GM23338 (cell line): Measurements from ENCODE around the gene CFB. TPM values are rescaled to one million over a fixed set of nuclear protein-coding genes. Genes with fewer than 3 reads are reported as not detected.

Experiments
- ATAC-seq: fragments of 200-7000 bp; cut with Tn5 transposase; 3 replicates; pipeline ENCODE4 v1.9.1; 2020
- DNase-seq: peaks from one replicate; pipeline ENCODE4 v3.0.0-alpha.2; 2015; ENCODE audit warnings: low spot score
- H2AFZ ChIP-seq: fragments of 200-600 bp; sonication (generic); 2 replicates; pipeline ENCODE4 v1.8.0; 2016; ENCODE audit warnings: antibody characterized with exemption, mild to moderate bottlenecking, moderate library complexity
- H3F3A ChIP-seq: fragments of 200-600 bp; sonication (generic); replicated peaks from 2 replicates; pipeline ENCODE4 v1.8.0; 2017; ENCODE audit warnings: antibody characterized with exemption, mixed run types, low read depth
- H3K27ac ChIP-seq: fragments of 200-600 bp; sonication (generic); 2 replicates; pipeline ENCODE4 v1.6.1; 2016; ENCODE audit warnings: low read depth
- H3K27me3 ChIP-seq: fragments of 200-600 bp; sonication (generic); 2 replicates; pipeline ENCODE4 v1.8.0; 2016; ENCODE audit warnings: mild to moderate bottlenecking, mixed run types, moderate library complexity; ENCODE audit not compliant: insufficient read depth
- H3K36me3 ChIP-seq: fragments of 200-600 bp; sonication (generic); 2 replicates; pipeline ENCODE4 v1.8.0; 2016; ENCODE audit warnings: mild to moderate bottlenecking; ENCODE audit not compliant: insufficient read depth
- H3K4me1 ChIP-seq: fragments of 200-600 bp; sonication (generic); 2 replicates; pipeline ENCODE4 v1.8.0; 2016; ENCODE audit warnings: mild to moderate bottlenecking, moderate library complexity; ENCODE audit not compliant: insufficient read depth
- H3K4me2 ChIP-seq: fragments of 200-600 bp; sonication (generic); 2 replicates; pipeline ENCODE4 v1.7.1; 2017; ENCODE audit warnings: mixed run types
- H3K4me3 ChIP-seq: fragments of 200-600 bp; sonication (generic); 2 replicates; pipeline ENCODE4 v1.6.1; 2016; ENCODE audit warnings: mixed run types
- H3K79me2 ChIP-seq: fragments of 200-600 bp; sonication (generic); replicated peaks from 2 replicates; pipeline ENCODE4 v1.8.0; 2017; ENCODE audit warnings: mild to moderate bottlenecking; ENCODE audit not compliant: insufficient read depth
- H3K9me2 ChIP-seq: fragments of 200-600 bp; sonication (generic); 2 replicates; pipeline ENCODE4 v1.8.0; 2017; ENCODE audit not compliant: insufficient read depth
- H4K20me1 ChIP-seq: fragments of 200-600 bp; sonication (generic); replicated peaks from 2 replicates; pipeline ENCODE4 v1.8.0; 2017; ENCODE audit warnings: mild to moderate bottlenecking; ENCODE audit not compliant: insufficient read depth
- H3K27ac Mint-ChIP-seq: 2 replicates; pipeline ENCODE4 v1.8.0; 2020; ENCODE audit warnings: inconsistent platforms, mild to moderate bottlenecking, moderate library complexity, mixed read lengths
- H3K27me3 Mint-ChIP-seq: 3 replicates; pipeline ENCODE4 v1.8.0; 2022; ENCODE audit warnings: low read depth, mild to moderate bottlenecking, moderate library complexity, mixed read lengths, inconsistent platforms; ENCODE audit not compliant: insufficient read depth, poor library complexity
- H3K36me3 Mint-ChIP-seq: 3 replicates; pipeline ENCODE4 v1.8.0; 2021; ENCODE audit warnings: low read depth, mild to moderate bottlenecking, inconsistent platforms, moderate library complexity, mixed read lengths
- H3K4me1 Mint-ChIP-seq: 3 replicates; pipeline ENCODE4 v1.8.0; 2020; ENCODE audit warnings: mild to moderate bottlenecking, inconsistent platforms, mixed read lengths
- H3K4me3 Mint-ChIP-seq: 3 replicates; pipeline ENCODE4 v1.8.0; 2021; ENCODE audit warnings: moderate library complexity, mild to moderate bottlenecking, inconsistent platforms, mixed read lengths
- H3K9me3 Mint-ChIP-seq: 3 replicates; pipeline ENCODE4 v1.8.0; 2020; ENCODE audit warnings: moderate library complexity, mild to moderate bottlenecking, inconsistent platforms, mixed read lengths
- CREB1 ChIP-seq: fragments of 250-450 bp; sonication (Bioruptor Pico); IDR thresholded peaks from 2 replicates; pipeline ENCODE4 v1.5.0; 2020; ENCODE audit warnings: low read depth, mild to moderate bottlenecking, moderate library complexity
- EZH2 ChIP-seq: fragments of 200-600 bp; sonication (generic); IDR thresholded peaks from one replicate; pipeline ENCODE4 v1.8.0; 2017; ENCODE audit warnings: antibody characterized with exemption, mild to moderate bottlenecking, low read depth; ENCODE audit not compliant: unreplicated experiment
- EZH2phosphoT487 ChIP-seq: fragments of 200-600 bp; sonication (generic); IDR thresholded peaks from one replicate; pipeline ENCODE4 v1.8.1; 2018; ENCODE audit warnings: antibody characterized with exemption; ENCODE audit not compliant: unreplicated experiment
- JUNB ChIP-seq: IDR thresholded peaks from one replicate; pipeline ENCODE4 v1.6.1; 2016; ENCODE audit warnings: antibody characterized with exemption; ENCODE audit not compliant: unreplicated experiment
- POLR2AphosphoS5 ChIP-seq: IDR thresholded peaks from 2 replicates; pipeline ENCODE4 v1.6.1; 2016; ENCODE audit warnings: antibody characterized with exemption, low read depth
- STAT1 ChIP-seq: IDR thresholded peaks from one replicate; pipeline ENCODE4 v1.6.1; 2016; ENCODE audit warnings: antibody characterized with exemption; ENCODE audit not compliant: unreplicated experiment
- ZNF462 ChIP-seq: fragments of 250-450 bp; sonication (Bioruptor Pico); IDR thresholded peaks from 2 replicates; pipeline ENCODE4 v1.5.0; 2020; ENCODE audit warnings: mild to moderate bottlenecking, moderate library complexity
- polyA plus RNA-seq: library from polyadenylated mRNA; unstranded; fragments of >200 nt; fragmentation: Nextera tagmentation; extraction: Ambion mirVana; gene quantifications from 2 replicates; pipeline ENCODE4 v1.2.1, GENCODE V29; 2016
- total RNA-seq: library from RNA; depleted of rRNA; stranded (reverse); fragments of >200 nt; shearing (Covaris generic); gene quantifications from 2 replicates; pipeline ENCODE4 v1.2.3, GENCODE V29; 2014

CFB gene
- total and polyA plus RNA-seq, 2 experiments from 2014 or later: 0.86 TPM; not detected in 1

- TF ChIP-seq EZH2 (no peak), ZNF462 (CRISPR knock-in tag) (no peak)
Observed at GRCh38 chr6:31952890-31953289, 7.0 kb downstream of the CFB start (continued).

GRCh38 chr6:31954511-31954910 lies 8.6 kb downstream of the CFB start:
- no peaks in the 10 kb centered on the region for H3K9me3 Mint-ChIP-seq
- 0 out of 2 replicates have a peak, but pooled peaks cover 6% of the 10 kb centered on the region for H3F3A ChIP-seq
- peaks cover 10% of the 10 kb centered on the region; the same call in 1 of the 2 replicates for H3K4me1 ChIP-seq
- no peak overlapping the region for H2AFZ ChIP-seq
- H4K20me1 ChIP-seq: no peaks in the 10 kb centered on the region; the same call in 1 of the 2 replicates
- H3K36me3 Mint-ChIP-seq: peaks cover 54% of the 10 kb centered on the region
- H3K4me3 Mint-ChIP-seq: no peak overlapping the region
- peaks cover 4% of the 10 kb centered on the region for H3K27me3 Mint-ChIP-seq
- ATAC-seq: no peak
- H3K4me2 ChIP-seq: no peak overlapping the region
- peaks cover 21% of the 10 kb centered on the region for H3K36me3 ChIP-seq
- H3K4me1 Mint-ChIP-seq: peaks cover 8% of the 10 kb centered on the region
- no peaks in the 10 kb centered on the region for H3K27me3 ChIP-seq
- no peak for DNase-seq
- no peak overlapping the region for H3K4me3 ChIP-seq
- no peak overlapping the region for H3K27ac ChIP-seq
- H3K79me2 ChIP-seq: peaks cover 21% of the 10 kb centered on the region
- no peak overlapping the region for H3K27ac Mint-ChIP-seq
- H3K9me2 ChIP-seq: no peaks in the 10 kb centered on the region
- TF ChIP-seq CREB1 (CRISPR knock-in tag) (no peak), JUNB (no peak), ZNF462 (CRISPR knock-in tag) (no peak), EZH2 (no peak), STAT1 (no peak), EZH2phosphoT487 (no peak), POLR2AphosphoS5 (no peak)
